ENCODE data around the gene STXBP4.
"Not testable (repeated sequence)": the region's sequence is repeated elsewhere in the genome, so short reads cannot be mapped to it uniquely, and the experiment has no call there.

Gene STXBP4

DNA sequence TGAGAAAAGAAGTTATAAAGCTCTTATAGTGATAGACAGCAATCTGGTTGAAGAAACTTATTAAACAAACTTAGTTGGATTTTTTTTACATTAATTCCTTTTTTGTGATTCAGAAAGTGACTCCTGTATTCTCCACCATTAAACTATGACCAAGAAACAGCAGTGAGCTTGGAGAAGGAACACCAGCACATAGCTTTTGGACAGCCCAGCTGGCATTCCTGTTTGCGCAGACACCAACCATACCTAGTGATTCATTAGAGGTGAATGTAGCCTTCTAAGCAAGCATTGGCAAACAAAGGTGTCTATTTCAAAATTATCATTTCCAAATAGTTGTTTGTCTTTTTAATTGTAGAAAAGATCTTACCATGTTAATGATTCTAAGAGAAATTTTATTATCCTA, 94.4 kb downstream of the STXBP4 start:
- DNase-seq, result no peak

DNA sequence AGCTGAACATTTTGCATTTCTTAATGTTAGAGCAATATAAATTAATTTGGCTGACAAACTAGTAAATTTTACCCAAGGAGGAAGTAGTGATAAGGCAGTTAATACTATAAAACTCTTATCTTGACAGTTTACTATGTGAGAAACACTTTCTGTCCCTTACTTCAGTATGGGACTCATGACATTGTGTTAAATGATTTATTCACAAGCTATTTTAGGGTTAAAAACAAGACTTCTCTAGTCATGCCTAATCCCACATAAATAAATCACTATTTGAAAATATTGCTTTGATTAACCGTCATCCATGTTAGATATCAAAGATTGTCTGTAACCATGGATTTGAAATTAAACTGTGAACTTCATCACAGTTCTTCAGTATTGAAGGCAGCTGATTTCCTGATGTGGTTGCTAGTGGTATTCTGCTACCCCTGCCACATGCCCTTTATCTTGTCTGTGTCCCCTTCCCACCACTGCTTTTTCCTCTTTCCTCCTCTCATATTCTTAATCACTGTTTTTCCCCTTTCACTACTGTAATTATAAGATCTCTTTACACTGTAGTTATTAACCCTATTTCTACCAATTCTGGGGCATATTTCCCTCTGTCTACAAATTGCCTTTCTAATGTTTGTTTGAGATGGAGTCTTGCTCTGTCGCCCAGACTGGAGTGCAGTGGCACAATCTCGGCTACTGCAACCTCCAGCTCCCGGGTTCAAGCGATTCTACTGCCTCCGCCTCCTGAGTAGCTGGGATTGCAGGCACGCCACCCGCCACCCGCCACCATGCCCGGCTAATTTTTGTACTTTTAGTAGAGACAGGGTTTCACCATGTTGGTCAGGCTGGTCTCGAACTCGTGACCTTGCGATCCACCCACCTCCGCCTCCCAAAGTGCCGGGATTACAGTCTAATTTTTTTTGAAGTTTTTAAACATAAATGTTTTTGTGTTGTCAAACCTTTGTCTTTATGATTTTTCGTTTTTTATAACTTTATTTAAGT, 95.6 kb downstream of the STXBP4 start:
- DNase-seq, result no peak

DNA sequence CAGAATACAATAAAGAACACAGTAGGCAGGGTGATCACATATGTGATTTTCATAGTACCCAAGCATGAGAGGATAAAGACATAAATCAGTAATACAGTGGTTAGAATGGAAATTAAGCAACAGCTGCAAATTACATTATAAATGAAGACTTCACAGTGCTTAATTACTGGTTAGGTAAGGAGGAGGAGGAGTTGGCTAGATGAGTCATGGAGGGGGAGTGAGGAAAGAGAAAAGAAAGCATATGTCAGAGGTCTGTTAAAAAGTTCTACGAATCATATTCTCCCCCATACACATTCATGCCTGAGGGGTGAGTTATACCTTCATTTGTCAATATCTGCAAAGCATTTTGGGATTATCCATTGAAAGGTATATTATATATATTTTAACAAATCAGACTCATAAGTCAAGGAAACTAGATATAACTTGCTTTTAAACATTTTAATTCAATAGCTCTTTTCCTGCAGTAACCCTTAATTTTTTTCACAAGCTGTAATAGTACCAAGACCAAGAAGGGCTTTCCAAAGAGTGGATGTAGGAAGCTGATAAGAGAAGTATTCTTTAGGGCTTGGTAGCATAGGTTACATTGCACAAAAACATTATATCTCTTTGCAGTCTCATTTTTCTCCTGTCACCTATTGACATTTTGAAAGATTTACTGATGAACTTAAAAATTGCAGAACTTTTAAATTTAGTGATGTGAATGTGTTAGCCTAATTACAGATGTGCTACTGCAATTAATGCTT, 99.3 kb downstream of the STXBP4 start:
- DNase-seq, result no peak

DNA sequence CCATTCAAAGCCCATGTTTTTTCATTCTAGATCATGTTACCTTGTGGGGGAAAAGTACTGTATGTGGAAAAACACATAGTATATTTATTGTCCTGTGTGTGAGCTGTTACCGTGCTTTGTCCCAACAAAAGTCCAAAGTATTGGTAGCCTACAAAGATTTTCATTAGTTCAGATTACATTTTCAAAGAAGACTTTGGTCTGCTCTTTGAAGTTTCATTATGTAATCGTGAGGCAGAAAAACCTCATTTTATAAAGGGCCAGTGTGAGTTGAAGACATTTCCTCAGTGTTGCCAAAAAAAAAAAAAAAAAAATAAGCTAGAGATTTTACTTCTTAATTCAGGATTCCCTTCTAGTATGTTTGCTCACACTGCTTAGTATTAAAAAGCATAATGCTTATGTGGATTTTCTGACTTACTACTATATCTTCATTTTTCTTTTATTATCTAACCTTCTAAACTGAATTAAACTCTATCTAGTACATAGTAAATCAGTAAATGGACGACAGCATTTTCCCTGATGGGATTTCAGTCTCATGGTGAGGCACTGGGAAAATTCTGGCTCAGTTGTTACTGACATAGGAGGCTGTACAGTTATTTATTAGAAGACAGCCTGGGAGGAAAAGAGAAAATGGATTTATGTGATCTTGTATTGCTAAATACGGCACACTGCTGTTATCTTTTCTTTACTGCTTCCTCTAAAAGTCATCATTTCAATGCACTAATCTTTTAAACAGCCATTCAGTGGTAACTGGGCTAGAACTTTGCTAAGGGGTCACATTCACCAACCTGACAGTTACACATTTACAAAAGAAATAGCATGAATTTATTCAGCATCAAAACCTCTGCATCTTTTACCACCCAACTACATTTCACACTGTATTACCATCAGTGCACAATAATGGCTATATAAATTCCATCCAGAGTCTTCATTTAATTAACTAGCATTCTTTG, 100.6 kb downstream of the STXBP4 start:
- DNase-seq, result no peak

DNA sequence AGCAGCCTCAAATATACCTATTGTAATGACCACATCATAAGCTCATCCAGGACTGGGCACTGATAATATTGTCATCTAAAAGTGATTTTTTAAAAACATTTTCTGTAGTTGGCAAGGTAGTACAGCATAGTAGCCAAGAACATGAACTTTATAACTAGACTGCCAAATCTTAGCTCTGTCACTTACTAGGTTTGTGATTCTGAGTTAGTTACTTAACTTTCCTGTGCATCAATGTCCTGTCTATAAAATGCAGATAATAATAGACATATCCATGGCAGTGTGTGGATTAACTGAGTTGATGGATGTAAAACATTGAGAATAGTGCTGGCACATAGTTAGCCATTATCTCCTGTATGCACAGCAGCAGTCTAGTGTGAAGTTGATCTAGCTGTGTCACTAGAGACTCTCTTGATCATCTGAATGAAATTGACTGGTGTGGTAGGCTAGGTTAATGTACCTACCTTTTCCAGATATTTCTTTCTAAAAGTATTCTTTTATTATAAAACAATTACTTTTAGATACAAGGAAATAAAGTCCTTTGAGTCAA, 101.5 kb downstream of the STXBP4 start:
- DNase-seq, result no peak

DNA sequence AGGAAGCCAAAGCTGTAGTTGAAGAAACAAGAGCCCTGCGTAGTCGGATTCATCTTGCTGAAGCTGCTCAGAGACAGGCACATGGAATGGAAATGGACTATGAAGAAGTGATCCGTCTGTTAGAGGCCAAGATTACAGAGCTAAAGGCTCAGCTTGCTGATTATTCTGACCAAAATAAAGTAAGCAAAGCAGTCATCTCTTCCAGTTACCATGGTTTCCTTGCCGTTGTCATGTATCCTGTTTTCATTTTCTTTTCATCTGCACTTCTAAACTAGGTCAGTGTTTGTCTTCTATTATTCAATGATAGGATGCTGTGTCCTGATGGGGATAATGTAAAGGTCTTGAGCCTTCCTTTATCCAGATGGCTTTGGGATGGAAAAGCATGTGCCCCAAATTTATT, 104.3 kb downstream of the STXBP4 start:
- no peak for DNase-seq

DNA sequence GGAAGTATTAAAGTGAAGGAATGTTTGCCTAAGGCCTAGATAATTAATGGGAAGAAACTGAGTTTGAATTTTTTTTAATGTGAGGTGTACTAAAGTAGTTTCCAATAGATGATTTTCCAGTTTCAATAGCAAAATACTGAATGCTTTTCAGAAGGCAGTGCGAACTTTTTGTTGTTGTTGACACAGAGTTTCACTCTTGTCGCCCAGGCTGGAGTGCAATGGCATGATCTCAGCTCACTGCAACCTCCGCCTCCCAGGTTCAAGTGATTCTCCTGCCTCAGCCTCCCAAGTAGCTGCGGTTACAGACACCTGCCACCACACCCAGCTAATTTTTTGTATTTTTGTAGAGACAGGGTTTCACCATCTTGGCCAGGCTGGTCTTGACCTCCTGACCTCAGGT, 104.9 kb downstream of the STXBP4 start:
- not testable (repeated sequence) for DNase-seq

DNA sequence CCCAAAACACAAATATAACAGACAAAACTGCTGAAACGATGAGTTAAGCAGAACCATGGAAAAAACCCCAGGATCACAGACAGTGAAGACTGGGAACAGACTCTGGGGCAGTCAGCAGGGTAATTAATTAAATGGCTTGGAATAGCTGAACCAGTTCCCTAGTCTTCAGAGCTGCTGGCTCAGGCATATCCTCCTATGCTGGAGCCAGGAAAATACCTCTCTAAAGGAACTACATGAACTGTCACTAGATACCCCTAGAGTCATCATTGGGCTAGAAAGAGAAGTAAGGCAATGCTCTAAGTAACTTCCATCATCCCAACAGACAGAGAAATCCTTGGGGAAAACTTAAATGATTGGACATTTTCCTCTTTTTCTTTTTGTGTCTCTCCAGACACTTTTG, 113.0 kb downstream of the STXBP4 start:
- no peak for DNase-seq

DNA sequence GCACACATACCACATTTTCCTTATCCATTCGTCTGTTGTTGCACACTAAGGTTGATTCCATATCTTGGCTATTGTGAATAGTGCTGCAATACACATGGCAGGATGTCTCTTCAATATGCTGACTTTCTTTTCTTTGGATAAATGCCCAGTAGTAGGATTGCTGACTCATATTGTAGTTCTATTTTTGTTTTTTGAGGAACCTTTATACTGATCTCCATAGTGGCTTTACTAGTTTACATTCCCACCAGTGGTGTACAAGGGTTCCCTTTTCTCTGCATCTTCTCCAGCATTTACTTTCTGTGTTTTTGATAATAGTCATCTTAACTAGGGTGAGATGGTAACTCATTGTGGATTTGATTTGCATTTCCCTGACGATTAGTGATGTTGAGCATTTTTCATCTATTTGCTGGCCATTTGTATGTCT, 118.1 kb downstream of the STXBP4 start:
- DNase-seq, result no peak

DNA sequence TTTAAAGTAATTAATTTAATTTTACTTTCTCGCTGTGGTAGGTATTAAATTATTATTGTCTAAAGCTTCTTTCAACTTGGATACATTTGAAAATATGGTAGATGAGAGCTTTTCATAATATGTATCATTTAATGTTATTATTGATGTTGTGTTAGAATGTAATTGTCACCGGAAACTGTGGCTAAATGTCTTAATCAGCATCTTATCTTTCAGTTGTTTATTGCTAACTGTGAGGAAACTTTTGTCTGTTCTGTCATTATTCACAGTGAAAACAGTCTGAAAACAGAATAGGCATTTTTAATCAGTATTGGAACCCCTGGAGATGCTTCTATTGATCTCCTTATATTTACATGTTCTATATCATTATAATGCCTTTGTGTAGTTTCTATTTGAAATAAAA, 120.7 kb downstream of the STXBP4 start:
- DNase-seq, result no peak

DNA sequence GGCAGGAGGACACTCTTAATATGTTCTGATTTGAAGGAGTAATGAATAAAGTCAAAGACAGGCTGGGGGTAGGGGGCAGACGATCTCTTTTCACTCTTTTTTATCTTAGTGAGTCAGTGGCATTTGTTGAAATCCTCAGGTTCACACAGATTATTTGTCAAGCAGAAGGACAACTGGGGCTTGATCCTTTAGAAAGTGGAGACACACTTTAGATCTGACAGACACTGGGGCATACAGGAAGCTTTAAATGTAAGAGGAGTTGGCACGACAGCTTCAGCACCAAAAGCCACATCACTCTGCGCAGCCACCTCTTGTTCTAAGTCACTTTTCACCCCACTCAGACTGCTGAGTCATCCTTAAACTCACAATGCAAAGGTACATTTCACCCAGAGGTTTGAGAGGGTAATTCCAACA, 121.5 kb downstream of the STXBP4 start:
- DNase-seq, result no peak

DNA sequence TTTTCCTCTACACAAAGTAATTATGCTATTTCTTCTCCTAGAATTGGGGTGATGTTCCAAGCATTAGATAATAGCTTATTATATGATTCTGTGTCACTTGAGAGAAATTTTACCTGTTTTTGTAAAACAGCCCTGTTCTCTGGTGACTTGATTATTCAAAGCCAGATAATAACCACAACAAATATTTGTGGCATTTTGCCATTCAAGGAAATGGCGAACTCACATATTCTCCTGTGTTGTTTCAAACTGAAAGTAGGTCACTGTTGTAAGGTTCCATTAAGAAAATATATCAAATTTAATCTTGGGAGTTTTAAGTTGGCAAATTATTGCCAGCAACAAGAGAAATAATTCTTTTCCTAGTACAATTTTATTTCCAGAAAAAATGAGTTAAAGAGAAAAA, 124.8 kb downstream of the STXBP4 start:
- no peak for DNase-seq

DNA sequence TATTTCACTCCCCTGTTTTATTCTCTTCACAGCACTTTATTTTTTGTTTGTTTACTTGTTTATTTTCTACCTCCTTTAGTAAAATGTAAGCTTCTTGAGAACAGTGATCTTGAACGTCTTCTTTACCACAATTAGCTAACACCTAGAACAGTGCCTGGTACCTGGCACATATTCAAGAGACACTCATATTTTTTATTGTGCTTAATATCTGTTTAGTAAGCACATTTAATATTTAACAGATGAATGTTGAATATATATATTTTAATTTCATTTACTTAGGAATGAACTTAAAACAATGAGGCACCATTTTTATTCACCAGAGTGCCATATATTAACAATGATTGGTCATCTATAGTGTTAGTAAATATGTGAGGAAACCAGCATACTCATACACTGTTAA, 130.2 kb downstream of the STXBP4 start:
- DNase-seq, result no peak

DNA sequence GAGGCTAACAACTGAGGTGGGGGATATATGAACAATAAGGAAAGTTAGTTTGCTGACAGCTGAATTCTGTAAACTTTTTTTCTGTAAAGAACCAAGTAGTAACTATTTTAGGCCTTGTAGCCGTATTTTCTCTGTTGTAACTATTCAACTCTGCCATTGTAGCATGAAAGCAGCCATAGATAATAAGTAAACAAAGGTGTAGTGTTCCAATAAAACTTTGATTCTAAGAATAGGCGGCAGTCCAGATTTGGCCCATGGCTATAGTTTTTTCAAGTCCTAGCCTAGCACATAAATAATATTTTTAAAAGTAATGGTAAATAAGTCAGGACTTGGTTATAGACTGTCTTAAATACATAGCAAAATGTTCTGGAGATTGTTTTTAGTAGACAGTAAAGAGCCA, 142.0 kb downstream of the STXBP4 start:
- no peak for DNase-seq

DNA sequence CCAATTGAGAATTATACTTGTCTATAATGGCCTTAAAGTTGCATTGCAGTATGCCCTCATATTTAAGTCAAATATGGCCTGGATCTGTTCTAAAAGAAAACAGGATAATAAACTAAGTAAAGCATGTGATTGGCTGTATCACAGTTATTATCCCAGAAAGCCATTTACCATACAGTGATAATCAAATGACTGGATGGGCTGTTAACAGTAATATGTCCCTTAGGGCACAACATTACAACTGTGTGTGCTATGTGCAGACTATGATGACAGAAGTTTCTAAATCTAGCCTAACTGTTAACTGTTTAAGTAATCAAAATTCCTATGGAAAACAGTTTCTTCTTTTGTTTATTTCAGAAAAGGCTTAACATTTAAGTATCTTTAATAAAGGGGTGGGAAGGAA, 145.7 kb downstream of the STXBP4 start:
- no peak for DNase-seq

DNA sequence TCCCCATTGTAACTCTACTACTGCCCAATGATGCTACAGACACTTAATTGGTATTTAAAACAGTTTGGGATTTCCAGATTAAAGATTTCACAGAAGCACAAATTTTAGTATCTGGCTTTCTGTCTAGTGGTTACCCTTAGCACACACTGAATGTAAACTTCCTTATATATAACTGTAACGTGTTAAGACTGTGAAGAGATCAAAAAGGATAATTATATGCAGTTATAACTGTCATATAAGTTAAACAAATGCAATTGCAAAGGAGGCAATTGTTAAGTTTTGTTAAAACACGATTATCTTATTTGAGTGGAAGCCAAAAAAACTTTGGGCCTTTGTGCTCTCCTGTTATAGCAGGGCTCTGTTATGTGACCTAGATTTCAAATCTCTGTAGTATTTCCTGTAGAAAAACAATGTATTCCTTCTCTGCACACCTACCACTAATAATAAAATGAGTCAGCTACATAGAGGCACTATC, 147.9 kb downstream of the STXBP4 start:
- DNase-seq, result no peak

DNA sequence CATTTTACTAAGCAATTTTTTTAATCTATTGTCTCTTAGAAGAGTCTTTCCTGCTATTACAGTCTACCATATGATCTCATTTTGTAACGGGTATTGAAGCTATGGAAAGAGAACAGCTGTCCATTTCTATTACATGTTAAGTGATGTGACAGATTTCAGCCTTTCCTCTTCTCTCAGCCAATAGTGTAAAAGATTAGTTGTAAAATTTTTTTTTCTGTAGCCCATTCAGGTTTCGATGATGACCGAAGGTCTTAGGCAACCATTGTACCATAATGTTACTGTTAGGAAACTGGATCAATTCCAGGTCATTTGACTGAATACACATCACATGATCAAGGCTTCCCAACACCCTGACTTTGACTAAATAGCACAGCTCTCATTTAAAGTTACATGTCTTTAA, 148.6 kb downstream of the STXBP4 start:
- no peak for DNase-seq

DNA sequence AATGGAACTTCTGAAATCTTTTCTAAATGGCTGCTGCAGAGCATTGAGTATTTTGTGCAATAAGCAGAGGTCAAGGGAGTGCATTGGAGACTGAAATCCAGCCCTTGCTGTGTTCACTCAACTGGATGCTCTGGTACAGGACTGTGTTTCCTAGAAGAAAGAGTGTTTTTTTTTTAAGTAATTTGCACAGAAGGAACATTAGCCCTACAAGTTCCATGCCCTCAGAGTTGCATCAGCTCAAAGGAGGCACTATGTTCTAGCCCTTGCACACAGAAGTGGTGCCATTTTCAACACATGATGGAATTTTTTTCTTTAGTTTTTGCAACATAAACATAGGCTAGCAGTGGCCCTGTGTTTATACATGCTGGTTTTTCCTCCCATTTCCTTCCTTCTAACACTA, 152.1 kb downstream of the STXBP4 start:
- no peak for DNase-seq

DNA sequence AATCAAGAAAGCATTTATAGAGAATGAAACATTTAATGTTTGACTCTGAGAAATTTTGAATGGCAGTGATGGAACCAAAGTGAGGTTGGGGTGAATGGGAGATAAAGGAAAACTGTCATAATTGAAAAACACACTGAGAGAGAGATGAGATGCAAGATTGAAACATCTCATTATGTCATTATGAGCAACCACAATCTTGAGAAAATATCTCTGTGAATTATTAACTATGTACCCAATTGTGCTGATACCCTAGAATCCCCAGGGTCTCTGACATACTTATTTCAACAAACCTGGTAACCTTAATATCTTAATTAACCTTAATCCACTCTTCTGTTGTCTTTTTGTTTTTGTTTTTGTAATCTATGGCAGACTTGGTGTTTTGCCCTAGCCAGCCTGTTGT, 152.7 kb downstream of the STXBP4 start:
- DNase-seq, result no peak

DNA sequence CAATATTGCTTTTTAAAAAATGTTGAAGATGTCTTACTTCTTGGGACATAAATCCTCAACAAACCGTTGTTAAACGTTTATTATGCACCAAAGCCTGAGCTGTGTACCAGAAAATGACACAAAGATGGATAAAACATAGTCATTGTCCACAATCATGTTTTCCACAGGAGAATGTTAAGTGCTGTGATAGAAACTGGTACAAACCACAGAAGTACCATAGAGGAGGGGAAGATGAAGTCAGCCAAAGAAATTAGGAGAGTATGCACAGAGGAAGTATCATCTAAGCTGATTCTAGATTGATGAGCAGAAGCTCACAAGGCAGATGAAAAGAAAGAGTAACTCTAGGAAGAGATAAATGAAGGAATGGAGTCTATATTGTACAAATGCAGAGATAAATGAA, 153.5 kb downstream of the STXBP4 start:
- no peak for DNase-seq

DNA sequence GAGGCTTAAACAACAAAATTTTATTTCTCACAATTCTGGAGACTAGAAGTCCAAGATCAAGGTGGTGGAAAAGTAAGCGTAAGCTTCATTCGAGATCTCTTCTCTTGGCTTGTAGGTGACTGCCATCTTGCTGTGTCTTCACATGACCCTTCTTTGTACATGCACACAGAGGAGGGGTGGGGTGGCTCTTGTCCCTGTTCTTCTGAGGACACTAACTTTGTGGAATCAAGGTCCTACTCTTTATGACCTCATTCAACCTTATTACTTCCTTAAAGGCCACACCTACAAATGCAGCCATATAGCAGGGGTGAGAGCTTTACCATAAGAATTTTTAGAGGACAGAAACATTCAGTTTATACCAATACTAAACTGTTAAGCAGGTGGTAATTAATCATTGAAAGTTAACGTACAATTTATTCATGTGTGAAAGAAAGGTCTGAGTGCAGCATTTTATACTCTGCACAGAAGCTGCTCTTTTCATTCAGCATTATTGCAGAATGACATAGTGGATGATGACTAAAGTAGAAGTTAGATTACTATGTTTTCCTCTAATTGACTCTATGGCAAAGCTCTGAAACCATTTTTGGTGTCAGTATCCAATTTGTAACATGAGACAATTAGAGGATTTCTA, 156.3 kb downstream of the STXBP4 start:
- no peak for DNase-seq

DNA sequence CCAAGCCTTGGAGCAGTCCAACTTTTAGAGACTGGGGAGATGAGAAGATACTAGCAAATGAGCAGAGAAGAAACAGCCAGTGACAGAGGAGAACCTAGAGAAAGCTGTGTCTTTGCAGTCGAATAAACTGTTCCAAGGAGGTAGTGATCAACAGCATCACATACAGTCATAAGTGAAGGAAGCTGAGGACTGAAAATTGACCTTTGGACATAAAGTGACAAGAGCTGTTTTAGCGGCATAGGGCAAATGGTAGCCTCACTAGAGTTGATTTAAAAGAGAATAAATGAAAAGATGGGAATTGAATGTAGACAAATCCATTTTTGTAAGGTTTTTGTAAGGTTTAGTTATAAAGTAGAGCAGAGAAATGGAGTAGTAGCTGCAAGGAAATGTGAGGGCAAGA, 165.0 kb downstream of the STXBP4 start:
- no peak for DNase-seq
